ENCODE measurements around the gene WNK2.

DNA sequence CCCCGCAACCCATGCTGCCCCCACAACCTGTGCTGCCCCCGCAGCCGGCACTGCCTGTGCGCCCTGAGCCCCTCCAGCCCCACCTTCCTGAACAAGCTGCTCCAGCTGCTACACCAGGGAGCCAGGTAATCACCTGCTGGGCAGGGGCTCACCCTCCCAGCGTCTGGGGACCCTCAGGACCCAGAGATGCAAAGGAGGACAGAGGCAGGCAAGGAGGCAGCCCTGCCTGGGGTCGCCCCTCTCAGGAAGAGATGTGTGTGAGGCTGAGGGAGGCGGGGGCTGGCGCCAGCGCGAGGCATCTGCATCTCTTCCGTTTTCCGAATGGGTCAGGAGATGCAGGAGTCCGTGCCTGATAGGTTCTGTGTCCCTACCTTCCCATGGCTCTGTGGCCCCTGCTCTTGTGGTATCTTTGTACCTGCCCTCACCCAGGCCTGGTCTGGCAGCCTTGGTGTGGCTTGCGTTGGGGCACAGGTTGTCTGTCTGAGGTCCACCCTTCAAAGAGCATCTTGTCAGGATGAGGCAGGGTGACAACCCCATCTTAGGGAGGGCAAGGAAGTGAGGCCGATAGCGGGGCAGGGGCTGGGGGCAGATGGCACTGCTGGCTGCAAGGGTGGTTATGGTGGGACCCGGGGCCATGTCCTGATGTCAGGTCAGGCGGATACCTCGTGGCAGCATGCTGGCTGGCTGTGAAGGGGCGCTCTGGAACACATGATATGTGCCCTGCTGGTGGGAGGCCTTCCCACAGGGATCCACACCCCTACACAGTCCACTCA lies 75.7 kb downstream of the WNK2 start:
- TF ChIP-seq, protein P1, sequence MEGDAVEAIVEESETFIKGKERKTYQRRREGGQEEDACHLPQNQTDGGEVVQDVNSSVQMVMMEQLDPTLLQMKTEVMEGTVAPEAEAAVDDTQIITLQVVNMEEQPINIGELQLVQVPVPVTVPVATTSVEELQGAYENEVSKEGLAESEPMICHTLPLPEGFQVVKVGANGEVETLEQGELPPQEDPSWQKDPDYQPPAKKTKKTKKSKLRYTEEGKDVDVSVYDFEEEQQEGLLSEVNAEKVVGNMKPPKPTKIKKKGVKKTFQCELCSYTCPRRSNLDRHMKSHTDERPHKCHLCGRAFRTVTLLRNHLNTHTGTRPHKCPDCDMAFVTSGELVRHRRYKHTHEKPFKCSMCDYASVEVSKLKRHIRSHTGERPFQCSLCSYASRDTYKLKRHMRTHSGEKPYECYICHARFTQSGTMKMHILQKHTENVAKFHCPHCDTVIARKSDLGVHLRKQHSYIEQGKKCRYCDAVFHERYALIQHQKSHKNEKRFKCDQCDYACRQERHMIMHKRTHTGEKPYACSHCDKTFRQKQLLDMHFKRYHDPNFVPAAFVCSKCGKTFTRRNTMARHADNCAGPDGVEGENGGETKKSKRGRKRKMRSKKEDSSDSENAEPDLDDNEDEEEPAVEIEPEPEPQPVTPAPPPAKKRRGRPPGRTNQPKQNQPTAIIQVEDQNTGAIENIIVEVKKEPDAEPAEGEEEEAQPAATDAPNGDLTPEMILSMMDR (IDR thresholded peaks at IDR 0.05) = no peak
- TF ChIP-seq POLR2A (IDR thresholded peaks at IDR 0.05) = no peak
